ENCODE data around the gene SLC35A3. TPM values are rescaled to one million over a fixed set of nuclear protein-coding genes. Genes with fewer than 3 reads are reported as not detected.

The SLC35A3 gene
- total RNA-seq, 1 experiment from 2014 or later = 21.6 TPM

- POLR2A ChIA-PET = no interaction called here
- BruUV-seq (replicated peaks) = no TSS peak
- H2AFZ ChIP-seq (ENCODE audit: low read depth, low read length, poor library complexity, severe bottlenecking) = no peak overlapping the region
- H3K27me3 ChIP-seq (ENCODE audit: insufficient read depth, low read length) = no peaks in the 10 kb centered on the region
- TF ChIP-seq CTCF (IDR thresholded peaks at IDR 0.05 in 2 of 3, conservative IDR thresholded peaks at IDR 0.05 in 1 of 3; ENCODE audit: borderline replicate concordance in 1 of 3, insufficient read depth in 1 of 3, low read depth in 2 of 3, low read length in 2 of 3) (no peak), ZBTB33 (IDR thresholded peaks at IDR 0.05; ENCODE audit: extremely low read depth, insufficient replicate concordance, low read length) (no peak), ZNF274 (IDR thresholded peaks at IDR 0.05; ENCODE audit: low read depth, low read length) (no peak), EZH2 (IDR thresholded peaks at IDR 0.05) (no peak), YY1 (IDR thresholded peaks at IDR 0.05; ENCODE audit: extremely low read depth, insufficient replicate concordance, low read depth, low read length) (no peak), CEBPB (IDR thresholded peaks at IDR 0.05; ENCODE audit: low read depth) (no peak), TCF7L2 (IDR thresholded peaks at IDR 0.05; ENCODE audit: borderline replicate concordance, extremely low read depth, insufficient read depth, insufficient read length) (no peak), MAX (IDR thresholded peaks at IDR 0.05) (no peak), SIN3A (IDR thresholded peaks at IDR 0.05; ENCODE audit: low read depth) (no peak), REST (IDR thresholded peaks at IDR 0.05; ENCODE audit: low read depth) (no peak)
- intact Hi-C loops (cut with micrococcal nuclease) = no loop called here
- ATAC-seq (no peak), DNase-seq (ENCODE audit: low read depth, low spot score) (no peak)
- no peak overlapping the region for H3K27ac ChIP-seq (ENCODE audit: low read depth, low read length)
- H3K79me2 ChIP-seq (ENCODE audit: insufficient read depth, low read length) = peaks cover 73% of the 10 kb centered on the region
- H3K4me1 ChIP-seq (ENCODE audit: control insufficient read depth in 1 of 2, insufficient read depth in 2 of 2, low read length in 2 of 2) = no peaks in the 10 kb centered on the region
- no peak overlapping the region for H3K4me2 ChIP-seq (ENCODE audit: low read length)
- RAD21 ChIA-PET (ENCODE audit: low non-redundant PET in 1 of 2, low total read pairs in 2 of 2, uncharacterized antibody in 2 of 2, unreplicated experiment in 2 of 2) = no interaction called here
- no peaks in the 10 kb centered on the region; a peak in 1 of 4 replicates for H3K9me3 ChIP-seq (ENCODE audit: control insufficient read depth in 1 of 2, insufficient read depth in 1 of 2, low read depth in 1 of 2, low read length in 2 of 2)
- H4K20me1 ChIP-seq (ENCODE audit: insufficient read depth) = no peaks in the 10 kb centered on the region; the same call in 1 of the 2 replicates
- CTCF ChIA-PET = no interaction called here
- no peak overlapping the region for H3K4me3 ChIP-seq (replicated peaks in 1 of 2; ENCODE audit: low read depth in 1 of 2, low read length in 2 of 2)
- no peaks in the 10 kb centered on the region for H3K36me3 ChIP-seq (ENCODE audit: control insufficient read depth in 1 of 2, insufficient read depth in 2 of 2, low read length in 2 of 2)
- no peaks in the 10 kb centered on the region for H3K9me2 ChIP-seq (ENCODE audit: insufficient read depth)
- H3K9ac ChIP-seq (ENCODE audit: low read length) = no peak overlapping the region
Observed at GRCh38 chr1:99986656-99987225, 16.9 kb downstream of the SLC35A3 start.
